LNCaP clone FGC (cell line): ENCODE results near the gene MAML2.

Experiments
- DNase-seq: peaks from one replicate; pipeline ENCODE4 v3.0.0-alpha.2; 2011; ENCODE audit warnings: low read depth
- H3K4me3 ChIP-seq: 2 replicates; pipeline ENCODE4 v1.5.1; 2011; ENCODE audit warnings: mild to moderate bottlenecking, low read depth, low read length, control low read depth
- TF ChIP-seq, protein P1 (sequence below): IDR thresholded peaks from 2 replicates; pipeline ENCODE4 v1.5.1; 2012; ENCODE audit warnings: mild to moderate bottlenecking; ENCODE audit not compliant: control insufficient read depth, insufficient read depth; ENCODE audit errors: extremely low read depth

The MAML2 gene

DNA sequence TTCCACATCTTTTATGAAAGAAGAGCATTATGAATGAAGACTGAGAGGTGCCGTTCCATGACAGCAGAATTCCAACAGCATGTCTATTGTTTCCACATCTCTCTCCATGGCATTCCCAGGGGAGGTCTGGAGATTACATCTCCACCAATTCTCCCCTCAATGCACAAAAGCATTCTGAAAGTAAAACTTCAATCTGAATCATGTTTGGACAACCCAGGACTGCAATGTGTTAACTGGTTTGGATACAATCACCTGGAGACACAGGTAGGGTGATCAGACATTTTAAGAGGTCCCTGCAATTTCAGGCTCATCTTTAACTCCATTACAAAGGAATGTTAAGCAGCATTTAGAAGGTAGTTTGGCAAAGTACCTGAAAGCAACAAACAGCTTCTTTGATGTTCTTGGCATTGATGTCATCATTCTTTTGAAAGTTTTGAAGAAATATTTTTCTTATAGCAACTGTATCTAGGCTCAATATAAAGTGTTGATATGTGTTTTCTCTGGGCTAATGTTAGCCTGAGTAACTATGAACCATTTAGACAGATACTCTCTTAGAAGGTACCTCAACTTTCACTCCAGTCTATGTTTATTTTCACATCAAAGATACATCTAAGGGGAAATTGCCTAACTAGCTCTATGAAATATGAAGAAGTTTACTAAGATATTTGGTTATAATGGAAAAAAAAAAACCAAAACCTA is 237.6 kb downstream of the MAML2 start:
- TF ChIP-seq, protein P1, sequence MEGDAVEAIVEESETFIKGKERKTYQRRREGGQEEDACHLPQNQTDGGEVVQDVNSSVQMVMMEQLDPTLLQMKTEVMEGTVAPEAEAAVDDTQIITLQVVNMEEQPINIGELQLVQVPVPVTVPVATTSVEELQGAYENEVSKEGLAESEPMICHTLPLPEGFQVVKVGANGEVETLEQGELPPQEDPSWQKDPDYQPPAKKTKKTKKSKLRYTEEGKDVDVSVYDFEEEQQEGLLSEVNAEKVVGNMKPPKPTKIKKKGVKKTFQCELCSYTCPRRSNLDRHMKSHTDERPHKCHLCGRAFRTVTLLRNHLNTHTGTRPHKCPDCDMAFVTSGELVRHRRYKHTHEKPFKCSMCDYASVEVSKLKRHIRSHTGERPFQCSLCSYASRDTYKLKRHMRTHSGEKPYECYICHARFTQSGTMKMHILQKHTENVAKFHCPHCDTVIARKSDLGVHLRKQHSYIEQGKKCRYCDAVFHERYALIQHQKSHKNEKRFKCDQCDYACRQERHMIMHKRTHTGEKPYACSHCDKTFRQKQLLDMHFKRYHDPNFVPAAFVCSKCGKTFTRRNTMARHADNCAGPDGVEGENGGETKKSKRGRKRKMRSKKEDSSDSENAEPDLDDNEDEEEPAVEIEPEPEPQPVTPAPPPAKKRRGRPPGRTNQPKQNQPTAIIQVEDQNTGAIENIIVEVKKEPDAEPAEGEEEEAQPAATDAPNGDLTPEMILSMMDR, result no peak
- DNase-seq, result no peak
- no peak overlapping the region for H3K4me3 ChIP-seq

DNA sequence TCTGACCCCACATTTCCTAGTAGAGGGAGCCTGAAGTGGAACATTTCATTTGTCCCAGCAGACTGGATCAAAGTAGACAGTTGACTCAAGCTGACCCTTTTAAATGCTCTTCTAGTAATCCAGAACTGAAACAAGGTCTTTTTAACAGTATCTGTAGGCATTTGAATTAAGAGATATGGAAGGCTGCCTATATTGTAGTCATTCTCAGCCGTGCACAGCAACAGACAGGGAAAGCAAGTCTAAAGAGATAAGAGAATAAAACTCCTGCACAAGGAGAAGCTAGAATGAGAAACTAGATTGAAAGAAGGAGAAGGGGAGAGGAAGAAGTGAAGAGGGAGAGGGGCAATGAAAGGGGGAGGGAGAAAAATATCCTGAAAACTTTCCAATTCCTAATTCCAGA is 238.5 kb downstream of the MAML2 start:
- H3K4me3 ChIP-seq, result no peak overlapping the region
- TF ChIP-seq, protein P1, result no peak
- DNase-seq, result no peak

DNA sequence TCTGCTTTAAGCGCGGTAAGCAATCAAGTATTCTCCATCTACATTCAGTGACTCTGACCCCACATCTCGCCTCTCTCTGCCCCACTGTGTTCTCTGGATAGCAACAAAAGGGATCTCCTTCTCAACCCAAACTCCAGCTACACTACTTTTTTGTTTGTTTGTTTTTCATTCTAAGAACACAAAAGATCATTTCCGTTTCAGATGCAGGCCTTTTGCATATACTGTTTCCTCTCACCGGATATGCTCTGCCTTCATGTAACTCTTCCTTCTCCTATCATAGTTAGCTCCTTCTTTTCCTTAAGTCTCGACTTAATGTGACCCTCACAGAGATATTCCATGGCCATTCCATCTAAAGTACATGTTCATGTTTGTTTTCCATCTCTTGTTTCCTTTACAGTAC is 239.3 kb downstream of the MAML2 start:
- no peak overlapping the region for H3K4me3 ChIP-seq
- DNase-seq, result no peak
- TF ChIP-seq, protein P1, result no peak

DNA sequence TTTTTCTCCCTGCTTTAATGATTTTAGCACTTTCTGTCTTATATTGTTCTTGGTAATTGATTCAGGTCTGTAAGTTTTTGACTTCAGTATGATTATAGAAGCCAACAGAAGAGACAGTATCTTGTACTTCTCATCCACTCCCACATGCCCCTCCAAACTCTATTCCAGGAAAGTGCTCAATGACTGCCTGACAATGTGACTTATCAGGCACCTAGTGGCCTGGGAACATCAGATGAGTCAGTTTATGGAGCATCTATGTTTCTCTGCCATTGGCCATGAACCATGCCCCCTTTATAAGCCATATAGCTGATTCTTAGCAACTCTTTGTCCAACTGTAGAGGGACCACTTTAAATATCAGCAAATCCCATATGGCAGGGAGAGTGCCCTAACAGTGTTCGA is 239.9 kb downstream of the MAML2 start:
- DNase-seq, result no peak
- no peak overlapping the region for H3K4me3 ChIP-seq
- TF ChIP-seq, protein P1, result no peak

DNA sequence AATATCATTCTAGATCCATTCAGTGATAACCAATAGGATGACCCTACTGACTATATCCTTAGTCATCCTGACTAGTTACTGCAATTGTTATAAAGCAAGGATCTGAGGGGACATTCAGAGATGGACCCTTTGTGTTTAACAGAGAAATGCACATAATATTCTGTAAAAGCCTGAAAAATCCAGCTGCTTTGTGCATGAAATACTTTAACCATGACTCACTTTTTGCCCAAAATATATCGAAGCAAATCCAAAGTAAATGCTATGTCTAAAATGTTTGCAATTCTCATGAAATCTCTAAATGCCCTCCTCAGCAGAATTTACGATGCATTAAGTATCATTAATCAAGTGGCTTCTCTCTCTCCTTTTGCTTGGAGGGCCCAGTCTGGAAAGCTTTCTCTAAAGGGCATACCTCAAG is 240.3 kb downstream of the MAML2 start:
- H3K4me3 ChIP-seq, result no peak overlapping the region
- TF ChIP-seq, protein P1, result no peak
- DNase-seq, result no peak

DNA sequence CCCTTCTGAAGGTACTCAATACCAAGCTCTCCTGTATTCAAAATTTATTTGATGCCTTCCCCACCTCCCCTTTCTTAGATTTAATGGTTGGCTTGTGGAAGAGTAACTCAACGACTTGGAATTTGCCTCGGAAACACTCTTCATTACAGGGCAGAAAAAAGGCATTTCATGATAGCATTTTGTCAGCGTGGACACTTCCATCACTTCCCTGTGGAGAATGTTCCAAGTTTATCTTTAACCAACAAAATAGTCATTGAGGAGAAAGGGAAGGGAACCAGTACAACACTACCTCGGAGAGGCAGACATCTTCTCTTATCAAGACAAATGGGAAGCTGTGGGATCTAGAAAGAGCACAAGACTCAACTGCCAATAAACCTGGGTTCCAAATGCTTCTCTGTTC is 241.8 kb downstream of the MAML2 start:
- H3K4me3 ChIP-seq, result no peak overlapping the region
- TF ChIP-seq, protein P1, result no peak
- no peak for DNase-seq
